H9 (cell line): ENCODE measurements around the gene RNF130. TPM values are rescaled to one million over a fixed set of nuclear protein-coding genes. Genes with fewer than 3 reads are reported as not detected.
A peak's percentile ranks its signal among the peaks of the same experiment; 100 is the strongest.

Experiments used
- DNase-seq: peaks from one replicate; pipeline ENCODE4 v3.0.0-alpha.2; 2017
- H2AFZ ChIP-seq: one replicate; pipeline ENCODE4 v1.6.1; 2013; ENCODE audit warnings: mild to moderate bottlenecking, low read length, control low read depth, moderate library complexity
- H2AK5ac ChIP-seq: 2 replicates; pipeline ENCODE4 v1.6.1; 2013; ENCODE audit warnings: low read length, control low read depth, mixed read lengths; ENCODE audit not compliant: insufficient read length
- H2BK120ac ChIP-seq: one replicate; pipeline ENCODE4 v1.6.1; 2013; ENCODE audit warnings: low read depth, mild to moderate bottlenecking, low read length, control low read depth, inconsistent platforms; ENCODE audit not compliant: poor library complexity, severe bottlenecking
- H2BK12ac ChIP-seq: 2 replicates; pipeline ENCODE4 v1.6.1; 2013; ENCODE audit warnings: low read length, control low read depth, mixed read lengths, low read depth; ENCODE audit not compliant: insufficient read length
- H2BK15ac ChIP-seq: 2 replicates; pipeline ENCODE4 v1.6.1; 2013; ENCODE audit warnings: low read depth, low read length, control low read depth
- H2BK20ac ChIP-seq: one replicate; pipeline ENCODE4 v1.6.1; 2013; ENCODE audit warnings: low read depth, mild to moderate bottlenecking, low read length, control low read depth, inconsistent platforms; ENCODE audit not compliant: poor library complexity, severe bottlenecking
- H2BK5ac ChIP-seq: 2 replicates; pipeline ENCODE4 v1.6.1; 2013; ENCODE audit warnings: low read length, control low read depth, mixed read lengths; ENCODE audit not compliant: insufficient read length
- H3K14ac ChIP-seq: 2 replicates; pipeline ENCODE4 v1.6.1; 2013; ENCODE audit warnings: low read length, control low read depth; ENCODE audit not compliant: insufficient read depth
- H3K18ac ChIP-seq: 2 replicates; pipeline ENCODE4 v1.6.1; 2013; ENCODE audit warnings: low read depth, mild to moderate bottlenecking, mixed read lengths, low read length, control low read depth; ENCODE audit not compliant: insufficient read length
- H3K23ac ChIP-seq: 2 replicates; pipeline ENCODE4 v1.6.1; 2013; ENCODE audit warnings: low read length, control low read depth, mixed read lengths, low read depth; ENCODE audit not compliant: insufficient read length
- H3K23me2 ChIP-seq: 2 replicates; pipeline ENCODE4 v1.6.1; 2013; ENCODE audit warnings: low read depth, mild to moderate bottlenecking, mixed read lengths, low read length, control low read depth; ENCODE audit not compliant: insufficient read length, poor library complexity, severe bottlenecking
- H3K27ac ChIP-seq: 2 replicates; pipeline ENCODE4 v1.5.1; 2013; ENCODE audit warnings: low read length, control low read depth, mixed read lengths, low read depth; ENCODE audit not compliant: insufficient read length
- H3K27me3 ChIP-seq: 2 replicates; pipeline ENCODE4 v1.6.1; 2013; ENCODE audit warnings: low read length, control low read depth, inconsistent platforms; ENCODE audit not compliant: insufficient read depth
- H3K4ac ChIP-seq: 2 replicates; pipeline ENCODE4 v1.6.1; 2013; ENCODE audit warnings: low read depth, mild to moderate bottlenecking, control low read depth, inconsistent platforms, low read length, moderate library complexity
- H3K4me1 ChIP-seq: 2 replicates; pipeline ENCODE4 v1.6.1; 2013; ENCODE audit warnings: low read length, control low read depth, inconsistent platforms; ENCODE audit not compliant: insufficient read depth
- H3K4me2 ChIP-seq: 2 replicates; pipeline ENCODE4 v1.6.1; 2013; ENCODE audit warnings: low read length, control low read depth, mixed read lengths; ENCODE audit not compliant: insufficient read length, insufficient read depth
- H3K56ac ChIP-seq: 2 replicates; pipeline ENCODE4 v1.6.1; 2013; ENCODE audit warnings: low read depth, mild to moderate bottlenecking, mixed read lengths, low read length, control low read depth; ENCODE audit not compliant: insufficient read length
- H3K79me1 ChIP-seq: 2 replicates; pipeline ENCODE4 v1.6.1; 2013; ENCODE audit warnings: low read depth, mild to moderate bottlenecking, moderate library complexity, low read length, control low read depth, inconsistent platforms; ENCODE audit not compliant: insufficient read depth, poor library complexity, severe bottlenecking
- H3K79me2 ChIP-seq: 2 replicates; pipeline ENCODE4 v1.6.1; 2013; ENCODE audit warnings: low read length, control low read depth, inconsistent platforms; ENCODE audit not compliant: insufficient read depth
- H3K9ac ChIP-seq: 2 replicates; pipeline ENCODE4 v1.6.1; 2013; ENCODE audit warnings: low read length, control low read depth, mixed read lengths; ENCODE audit not compliant: insufficient read length; ENCODE audit errors: extremely low read depth
- H3K9me3 ChIP-seq: one replicate; pipeline ENCODE4 v1.6.1; 2013; ENCODE audit warnings: low read depth, low read length, inconsistent platforms; ENCODE audit not compliant: control insufficient read depth
- H3T11ph ChIP-seq: one replicate; pipeline ENCODE4 v1.6.1; 2013; ENCODE audit warnings: mild to moderate bottlenecking, low read length, control low read depth, inconsistent platforms
- H4K20me1 ChIP-seq: one replicate; pipeline ENCODE4 v1.6.1; 2013; ENCODE audit not compliant: control insufficient read depth, insufficient read length, insufficient read depth
- H4K5ac ChIP-seq: 2 replicates; pipeline ENCODE4 v1.6.1; 2013; ENCODE audit warnings: low read depth, mild to moderate bottlenecking, mixed read lengths, low read length, control low read depth; ENCODE audit not compliant: insufficient read length
- H4K8ac ChIP-seq: replicated peaks from 2 replicates; pipeline ENCODE4 v1.6.1; 2013; ENCODE audit warnings: low read length, control low read depth, mixed read lengths, low read depth; ENCODE audit not compliant: insufficient read length
- H4K91ac ChIP-seq: 2 replicates; pipeline ENCODE4 v1.6.1; 2013; ENCODE audit warnings: low read depth, mild to moderate bottlenecking, moderate library complexity, mixed read lengths, low read length, control low read depth; ENCODE audit not compliant: insufficient read length
- H3K27ac Mint-ChIP-seq, 3 experiments: 2 replicates in 2 of 3; 3 replicates in 1 of 3; pipeline ENCODE4 v1.8.0; 2020 to 2021; ENCODE audit warnings: mixed read lengths in 3 of 3, mild to moderate bottlenecking in 1 of 3, moderate library complexity in 1 of 3
- H3K27me3 Mint-ChIP-seq: 2 replicates; pipeline ENCODE4 v1.8.0; 2021; ENCODE audit warnings: low read depth, mild to moderate bottlenecking, moderate library complexity, mixed read lengths
- H3K36me3 Mint-ChIP-seq, 3 experiments: 2 replicates in 2 of 3; 3 replicates in 1 of 3; pipeline ENCODE4 v1.8.0; 2020 to 2021; ENCODE audit warnings: low read depth in 3 of 3, mixed read lengths in 3 of 3; ENCODE audit not compliant: insufficient read depth in 1 of 3
- H3K4me1 Mint-ChIP-seq, 2 experiments: 2 replicates each; pipeline ENCODE4 v1.8.0; 2020; ENCODE audit warnings: mixed read lengths in 2 of 2
- H3K4me3 Mint-ChIP-seq, 2 experiments: 2 replicates in 1 of 2; 3 replicates in 1 of 2; pipeline ENCODE4 v1.8.0; 2020 to 2021; ENCODE audit warnings: mild to moderate bottlenecking in 2 of 2, mixed read lengths in 2 of 2, moderate library complexity in 1 of 2
- H3K9me3 Mint-ChIP-seq, 2 experiments: 2 replicates in 1 of 2; 3 replicates in 1 of 2; pipeline ENCODE4 v1.8.0; 2020; ENCODE audit warnings: mild to moderate bottlenecking in 2 of 2, mixed read lengths in 2 of 2, moderate library complexity in 1 of 2
- WGBS: extraction: QIAGEN DNeasy Blood & Tissue Kit; methylation state at CpG from one replicate; pipeline ENCODE4 v1.1.7; 2013; ENCODE audit warnings: missing lambda C conversion rate, low lambda C conversion rate, mixed read lengths; ENCODE audit not compliant: insufficient read length; ENCODE audit errors: extremely low coverage; 5-methylcytosine and 5-hydroxymethylcytosine counted together
- total RNA-seq: library from RNA; stranded (reverse); gene quantifications from 2 replicates; pipeline ENCODE4 v1.2.1, GENCODE V29; 2021
- TF ChIP-seq, protein P1 (sequence below): fragments of 200-600 bp; sonication (generic); conservative IDR thresholded peaks from 3 replicates; pipeline ENCODE4 v1.8.0; 2021; ENCODE audit warnings: antibody characterized with exemption, mild to moderate bottlenecking

Gene RNF130
- total RNA-seq, 1 experiment from 2014 or later: 80.0 TPM

DNA sequence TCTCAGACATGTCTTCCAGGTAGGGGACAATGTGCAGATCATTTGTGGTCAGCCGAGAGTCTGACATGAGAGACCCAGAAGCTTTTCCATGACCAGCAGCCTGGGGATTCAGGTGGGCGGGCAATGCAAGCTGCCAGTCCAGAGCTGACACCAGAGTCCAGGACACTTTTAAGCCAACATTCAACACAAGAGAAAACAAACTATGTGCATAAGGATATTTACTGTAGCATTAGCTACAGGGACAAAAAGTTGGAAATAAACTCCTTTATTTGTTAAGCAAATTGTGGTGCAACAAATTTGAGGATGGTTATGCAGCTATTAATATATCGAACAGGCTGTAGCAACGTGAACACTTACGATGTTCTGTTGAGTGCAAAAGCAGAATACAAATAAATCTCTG lies 9.9 kb upstream of the RNF130 start:
- H3K27me3 ChIP-seq: no peaks in the 10 kb centered on the region
- WGBS: no CpG with 5 or more reads among the region's 5 CpGs
- no peak overlapping the region for H3K4me2 ChIP-seq
- H3K4ac ChIP-seq: no peak overlapping the region
- TF ChIP-seq, protein P1, sequence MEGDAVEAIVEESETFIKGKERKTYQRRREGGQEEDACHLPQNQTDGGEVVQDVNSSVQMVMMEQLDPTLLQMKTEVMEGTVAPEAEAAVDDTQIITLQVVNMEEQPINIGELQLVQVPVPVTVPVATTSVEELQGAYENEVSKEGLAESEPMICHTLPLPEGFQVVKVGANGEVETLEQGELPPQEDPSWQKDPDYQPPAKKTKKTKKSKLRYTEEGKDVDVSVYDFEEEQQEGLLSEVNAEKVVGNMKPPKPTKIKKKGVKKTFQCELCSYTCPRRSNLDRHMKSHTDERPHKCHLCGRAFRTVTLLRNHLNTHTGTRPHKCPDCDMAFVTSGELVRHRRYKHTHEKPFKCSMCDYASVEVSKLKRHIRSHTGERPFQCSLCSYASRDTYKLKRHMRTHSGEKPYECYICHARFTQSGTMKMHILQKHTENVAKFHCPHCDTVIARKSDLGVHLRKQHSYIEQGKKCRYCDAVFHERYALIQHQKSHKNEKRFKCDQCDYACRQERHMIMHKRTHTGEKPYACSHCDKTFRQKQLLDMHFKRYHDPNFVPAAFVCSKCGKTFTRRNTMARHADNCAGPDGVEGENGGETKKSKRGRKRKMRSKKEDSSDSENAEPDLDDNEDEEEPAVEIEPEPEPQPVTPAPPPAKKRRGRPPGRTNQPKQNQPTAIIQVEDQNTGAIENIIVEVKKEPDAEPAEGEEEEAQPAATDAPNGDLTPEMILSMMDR: no peak
- H3K18ac ChIP-seq: no peak overlapping the region
- no peaks in the 10 kb centered on the region for H3K79me1 ChIP-seq
- no peak overlapping the region for H3K56ac ChIP-seq
- no peak overlapping the region for H2BK120ac ChIP-seq
- no peaks in the 10 kb centered on the region for H3K27me3 Mint-ChIP-seq
- no peak for DNase-seq
- H4K8ac ChIP-seq: no peak overlapping the region
- H4K5ac ChIP-seq: no peak overlapping the region
- no peak overlapping the region for H3K23ac ChIP-seq
- H3K4me1 ChIP-seq: peaks cover 17% of the 10 kb centered on the region; the same call in 1 of the 2 replicates
- peaks cover 20 to 21% of the 10 kb centered on the region in 2 experiments for H3K9me3 Mint-ChIP-seq
- H2AK5ac ChIP-seq: no peak overlapping the region
- no peak overlapping the region for H3T11ph ChIP-seq
- H2AFZ ChIP-seq: no peak overlapping the region
- no peak overlapping the region for H3K14ac ChIP-seq
- no peaks in the 10 kb centered on the region for H3K23me2 ChIP-seq
- H4K91ac ChIP-seq: no peak overlapping the region
- no peak overlapping the region for H3K27ac ChIP-seq
- H3K36me3 Mint-ChIP-seq: peaks cover 15 to 28% (median 18%) of the 10 kb centered on the region in 3 experiments
- H3K9ac ChIP-seq: no peak overlapping the region
- no peak overlapping the region for H2BK20ac ChIP-seq
- H3K27ac Mint-ChIP-seq: peak overlapping the region in 2 of 3 experiments; percentile 34 to 99; a peak in 2 of 7 replicates
- H3K4me1 Mint-ChIP-seq: peaks cover 50% of the 10 kb centered on the region in 2 experiments
- no peak overlapping the region for H3K4me3 Mint-ChIP-seq
- H2BK12ac ChIP-seq: no peak overlapping the region
- no peaks in the 10 kb centered on the region for H3K9me3 ChIP-seq
- H2BK15ac ChIP-seq: no peak overlapping the region
- H2BK5ac ChIP-seq: no peak overlapping the region
- no peaks in the 10 kb centered on the region for H4K20me1 ChIP-seq
- H3K79me2 ChIP-seq: no peaks in the 10 kb centered on the region
